SK-N-MC (cell line): ENCODE data around the gene DTX3.

Source experiments
- DNase-seq: peaks from one replicate; pipeline ENCODE4 v3.0.0-alpha.2; 2011; ENCODE audit warnings: low read depth, low spot score
- H3K27ac ChIP-seq: fragments of 200-600 bp; sonication (generic); 2 replicates; pipeline ENCODE4 v1.5.1; 2016; ENCODE audit warnings: mixed run types
- H3K36me3 ChIP-seq: fragments of 200-600 bp; sonication (generic); 2 replicates; pipeline ENCODE4 v1.6.1; 2017; ENCODE audit warnings: antibody characterized with exemption, low read length, mixed read lengths; ENCODE audit not compliant: insufficient read depth
- H3K4me3 ChIP-seq: fragments of 200-600 bp; sonication (generic); 2 replicates; pipeline ENCODE4 v1.5.1; 2016
- H3K9ac ChIP-seq: fragments of 200-600 bp; sonication (generic); 2 replicates; pipeline ENCODE4 v1.8.0; 2017; ENCODE audit warnings: mixed run types, mixed read lengths; ENCODE audit not compliant: insufficient read length
- H3K9me3 ChIP-seq: fragments of 200-600 bp; sonication (generic); 2 replicates; pipeline ENCODE4 v1.6.1; 2017; ENCODE audit warnings: low read depth, mild to moderate bottlenecking, antibody characterized with exemption, low read length, moderate library complexity, mixed read lengths
- EZH2 ChIP-seq: fragments of 200-600 bp; sonication (generic); IDR thresholded peaks from one replicate; pipeline ENCODE4 v1.6.1; 2017; ENCODE audit warnings: antibody characterized with exemption
- FOXP2 ChIP-seq: optimal IDR thresholded peaks from 2 replicates; pipeline ENCODE3; 2011; ENCODE audit warnings: mild to moderate bottlenecking, moderate library complexity; ENCODE audit not compliant: insufficient read depth; ENCODE audit errors: extremely low read length, control extremely low read depth
- POLR2AphosphoS5 ChIP-seq: IDR thresholded peaks from 2 replicates; pipeline ENCODE4 v1.6.1; 2012; ENCODE audit warnings: mild to moderate bottlenecking, low read depth, low read length, borderline replicate concordance

The DTX3 gene

DNA sequence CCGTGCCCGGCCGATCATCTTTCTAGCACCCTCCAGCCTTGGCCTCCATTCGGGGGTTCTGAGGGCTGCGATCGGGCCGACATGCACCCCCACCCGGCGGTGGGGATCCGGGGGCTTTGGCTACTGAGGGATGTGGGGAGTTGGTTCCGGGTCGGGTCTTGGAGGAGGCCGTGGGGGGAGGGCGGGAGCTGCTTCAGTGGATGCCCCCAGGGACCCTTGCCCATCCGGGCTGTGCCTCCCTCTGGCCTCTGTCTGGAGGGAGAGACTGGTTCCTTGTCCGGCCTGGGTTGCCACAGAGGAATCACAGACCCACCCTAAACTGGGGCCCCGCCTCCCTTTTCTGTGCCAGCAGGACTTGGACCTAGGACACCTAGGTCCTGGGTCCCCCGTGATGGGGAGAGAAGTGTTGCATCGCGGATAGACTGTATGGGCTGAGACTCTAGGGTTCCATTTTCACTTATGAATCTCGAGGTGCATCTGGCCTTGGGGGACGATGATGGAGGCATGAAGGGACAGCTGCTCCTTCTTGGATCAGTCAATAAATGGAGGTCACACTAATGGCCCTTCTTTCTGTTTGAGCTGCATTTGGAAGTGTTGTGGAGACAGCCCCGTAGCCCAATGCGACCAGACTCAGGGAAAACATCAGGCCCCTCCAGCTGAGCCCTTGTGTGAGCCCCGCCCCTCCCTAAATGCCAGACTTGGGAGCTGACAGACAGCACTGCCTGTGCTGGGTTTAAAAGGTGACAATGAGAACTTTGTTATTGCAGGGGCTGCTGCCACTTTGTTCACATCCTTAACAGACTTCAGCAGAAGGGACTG is 577 bp downstream of the DTX3 start:
- no peak for DNase-seq
- H3K4me3 ChIP-seq = peak overlapping the region; percentile 85
- H3K9me3 ChIP-seq = no peaks in the 10 kb centered on the region
- peak overlapping the region; percentile 78 for H3K9ac ChIP-seq
- no peak for TF ChIP-seq POLR2AphosphoS5
- no peak overlapping the region for H3K27ac ChIP-seq
- H3K36me3 ChIP-seq = peaks cover 12% of the 10 kb centered on the region; the same call in 1 of the 2 replicates

- no peak for DNase-seq
- TF ChIP-seq EZH2 (no peak), FOXP2 (no peak), POLR2AphosphoS5 (no peak)
Observed at GRCh38 chr12:57605811-57606311, 1.2 kb downstream of the DTX3 start.

GRCh38 chr12:57606399-57606798 is 1.8 kb downstream of the DTX3 start:
- no peak overlapping the region for H3K4me3 ChIP-seq
- H3K9ac ChIP-seq = no peak overlapping the region
- H3K9me3 ChIP-seq = no peaks in the 10 kb centered on the region
- TF ChIP-seq FOXP2 = no peak
- no peak for DNase-seq
- H3K27ac ChIP-seq = no peak overlapping the region
- peaks cover 8% of the 10 kb centered on the region; the same call in 1 of the 2 replicates for H3K36me3 ChIP-seq

More at GRCh38 chr12:57605811-57606311, 1.2 kb downstream of the DTX3 start:
- peaks cover 8% of the 10 kb centered on the region; the same call in 1 of the 2 replicates for H3K36me3 ChIP-seq
- H3K9me3 ChIP-seq = no peaks in the 10 kb centered on the region
- peak overlapping the region; percentile 85 for H3K4me3 ChIP-seq
- no peak overlapping the region for H3K27ac ChIP-seq
- H3K9ac ChIP-seq = no peak overlapping the region

- DNase-seq = no peak
- Histone ChIP-seq H3K36me3 (peaks cover 5% of the 10 kb centered on the region; the same call in 1 of the 2 replicates), H3K9me3 (no peaks in the 10 kb centered on the region), H3K4me3 (no peak overlapping the region), H3K27ac (no peak overlapping the region), H3K9ac (no peak overlapping the region)
- TF ChIP-seq POLR2AphosphoS5 (no peak), EZH2 (no peak), FOXP2 (no peak)
Observed at GRCh38 chr12:57606821-57607220, 2.2 kb downstream of the DTX3 start.

DNA sequence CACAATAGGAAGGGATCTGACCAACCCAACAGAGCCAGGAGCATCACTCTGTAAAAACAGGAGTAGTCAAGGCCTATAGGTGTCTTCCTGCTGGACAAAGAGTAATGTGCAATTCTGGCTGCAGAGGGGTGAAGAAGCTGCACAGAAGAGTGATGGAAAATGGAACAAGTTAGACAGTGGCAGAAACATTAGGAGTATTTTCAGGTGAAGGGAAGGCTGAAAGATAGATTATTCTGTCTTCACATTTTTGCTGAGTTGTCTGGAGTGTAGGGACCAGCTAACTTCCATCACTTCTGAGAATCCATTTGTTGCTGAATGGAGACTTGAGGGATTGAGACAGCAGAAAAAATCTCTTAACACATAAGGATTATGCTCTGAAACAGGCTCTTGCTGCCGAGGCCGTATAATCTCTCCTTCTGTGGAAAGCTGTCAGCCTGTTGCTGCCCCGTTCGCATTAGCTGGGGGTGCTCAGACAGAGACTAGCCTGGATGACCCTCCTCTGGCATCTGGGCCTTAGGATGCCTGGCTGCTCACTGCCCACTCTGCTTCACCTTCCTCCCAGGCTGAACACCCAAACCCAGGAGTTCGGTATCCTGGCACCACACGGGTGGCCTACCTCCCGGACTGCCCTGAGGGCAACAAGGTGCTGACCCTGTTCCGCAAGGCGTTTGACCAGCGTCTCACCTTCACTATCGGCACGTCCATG is 3.5 kb downstream of the DTX3 start:
- Histone ChIP-seq H3K9ac (no peak overlapping the region), H3K4me3 (no peak overlapping the region), H3K27ac (no peak overlapping the region), H3K9me3 (no peaks in the 10 kb centered on the region), H3K36me3 (no peaks in the 10 kb centered on the region)
- no peak for DNase-seq
- TF ChIP-seq FOXP2 = no peak
- no peak for TF ChIP-seq EZH2
- TF ChIP-seq POLR2AphosphoS5 = no peak

DNA sequence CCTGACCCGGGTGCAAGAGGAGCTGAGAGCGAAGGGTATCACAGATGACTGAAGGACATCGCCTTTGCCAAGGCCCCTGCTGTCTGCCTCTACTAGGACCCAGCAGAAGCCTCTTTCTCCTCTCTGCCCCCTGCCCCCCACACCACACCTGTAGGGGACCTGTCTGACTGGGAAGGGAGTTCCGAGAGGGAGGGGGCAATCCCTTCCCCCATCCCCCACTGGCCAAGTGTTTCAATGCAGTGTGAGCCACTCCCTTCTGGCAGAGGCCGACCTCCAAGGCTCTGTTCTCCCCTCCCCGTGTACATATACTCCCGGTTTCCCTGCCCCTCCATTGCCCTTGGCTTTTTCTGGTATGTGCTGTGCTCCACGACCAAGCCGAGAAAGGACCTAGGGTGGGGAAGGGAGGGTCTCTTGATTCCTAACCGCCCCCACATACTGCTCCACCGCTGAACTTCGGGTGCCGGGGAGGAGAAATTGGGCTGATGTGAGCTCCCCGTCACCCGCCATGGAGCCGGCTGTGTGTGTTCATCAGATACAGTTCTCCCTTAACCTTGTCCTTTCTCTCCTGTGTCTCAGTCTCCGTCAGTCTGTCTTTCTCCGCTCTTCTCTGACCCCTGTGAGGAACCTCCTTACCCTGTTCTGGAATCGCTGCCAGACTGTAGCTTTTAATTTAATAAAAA is 4.6 kb downstream of the DTX3 start:
- no peaks in the 10 kb centered on the region for H3K36me3 ChIP-seq
- H3K9me3 ChIP-seq = no peaks in the 10 kb centered on the region
- TF ChIP-seq EZH2 (no peak), FOXP2 (no peak), POLR2AphosphoS5 (no peak)
- H3K4me3 ChIP-seq = no peak overlapping the region
- no peak overlapping the region for H3K9ac ChIP-seq
- H3K27ac ChIP-seq = no peak overlapping the region
- DNase-seq = no peak

- Histone ChIP-seq H3K9ac (peak overlapping the region; percentile 75), H3K36me3 (peaks cover under 1% of the 10 kb centered on the region; the same call in 1 of the 2 replicates), H3K27ac (no peak overlapping the region), H3K4me3 (peak overlapping the region; percentile 92; the same call in 1 of the 2 replicates), H3K9me3 (no peaks in the 10 kb centered on the region)
- DNase-seq = no peak
- TF ChIP-seq POLR2AphosphoS5 = no peak
- TF ChIP-seq FOXP2 = no peak
- no peak for TF ChIP-seq EZH2
Observed at GRCh38 chr12:57609781-57610553, 5.3 kb downstream of the DTX3 start.
